Embryonic facial prominence (tissue), 1 donor: Measurements from ENCODE around the gene CACNA1C.
"Not testable (repeated sequence)": the region's sequence is repeated elsewhere in the genome, so short reads cannot be mapped to it uniquely, and the experiment has no call there.

Experiments
- DNase-seq: peaks from one replicate; pipeline ENCODE4 v3.0.0-alpha.2; 2016; ENCODE audit errors: extremely low spot score

Gene CACNA1C

DNA sequence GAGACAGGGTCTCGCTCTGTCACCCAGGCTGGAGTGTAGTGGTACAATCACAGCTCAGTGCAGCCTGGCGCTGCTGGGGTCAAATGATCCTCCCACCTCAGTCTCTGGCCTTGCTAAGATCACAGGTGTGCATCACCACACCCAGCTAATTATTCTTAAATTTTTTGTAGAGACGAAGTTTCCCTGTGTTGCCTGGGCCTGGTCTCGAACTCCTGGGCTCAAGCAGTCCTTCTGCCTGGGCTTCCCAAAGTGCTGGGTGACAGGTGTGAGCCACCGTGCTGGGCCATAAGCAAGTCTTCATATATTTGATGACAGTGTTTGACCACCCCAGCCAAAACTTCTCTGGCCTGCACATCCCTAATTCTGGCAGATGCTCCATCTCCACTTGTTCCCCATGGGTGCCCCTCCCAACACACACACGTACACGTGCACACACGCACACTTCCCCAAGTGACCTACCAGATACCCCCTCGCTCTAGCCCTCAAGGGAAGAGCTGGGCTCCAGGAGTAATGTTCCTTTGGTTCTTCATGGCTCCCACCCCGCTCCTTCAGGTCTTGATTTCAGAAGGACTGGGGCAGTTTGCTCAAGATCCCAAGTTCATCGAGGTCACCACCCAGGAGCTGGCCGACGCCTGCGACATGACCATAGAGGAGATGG is 637.7 kb downstream of the CACNA1C start:
- DNase-seq = no peak

DNA sequence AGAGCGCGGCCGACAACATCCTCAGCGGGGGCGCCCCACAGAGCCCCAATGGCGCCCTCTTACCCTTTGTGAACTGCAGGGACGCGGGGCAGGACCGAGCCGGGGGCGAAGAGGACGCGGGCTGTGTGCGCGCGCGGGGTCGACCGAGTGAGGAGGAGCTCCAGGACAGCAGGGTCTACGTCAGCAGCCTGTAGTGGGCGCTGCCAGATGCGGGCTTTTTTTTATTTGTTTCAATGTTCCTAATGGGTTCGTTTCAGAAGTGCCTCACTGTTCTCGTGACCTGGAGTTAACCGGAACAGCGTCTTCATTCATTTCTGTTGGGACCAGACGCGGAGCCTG is 638.2 kb downstream of the CACNA1C start:
- DNase-seq = no peak

DNA sequence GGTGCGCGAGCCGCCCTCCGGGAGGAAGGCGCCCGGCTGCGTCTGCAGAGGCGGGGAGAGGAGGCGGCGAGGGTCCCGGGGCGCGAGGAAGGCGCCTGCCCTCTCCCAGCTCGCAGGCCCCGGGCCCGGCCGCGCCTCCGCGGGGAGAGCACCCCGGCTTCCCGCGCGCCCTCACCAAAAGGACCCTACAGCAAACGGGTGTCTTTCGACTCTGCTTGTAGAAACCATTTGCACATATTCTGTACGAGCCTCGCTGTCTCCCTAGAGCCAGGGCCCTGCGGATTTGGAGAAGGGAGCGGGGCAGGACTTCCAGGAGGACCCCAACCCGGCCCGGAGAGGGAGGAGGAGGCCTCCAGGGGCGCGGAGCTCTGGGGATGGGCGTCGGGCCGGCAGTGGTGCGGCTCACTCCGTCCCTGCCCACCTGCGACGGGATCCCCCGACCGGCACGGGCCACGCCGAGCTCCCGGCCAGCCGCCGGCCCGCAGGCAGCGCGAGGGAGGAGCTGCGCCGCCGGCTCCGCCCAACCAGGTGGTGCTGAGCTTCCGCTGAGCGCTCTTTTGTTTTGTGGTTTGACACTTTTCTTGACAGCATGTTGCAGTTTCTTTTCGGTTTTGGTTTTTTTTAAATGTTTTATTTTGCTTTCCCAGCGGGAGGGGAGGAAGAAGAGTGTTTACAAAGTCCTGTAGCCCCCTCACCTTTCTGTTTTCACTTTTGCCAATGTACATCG is 638.7 kb downstream of the CACNA1C start:
- DNase-seq = no peak

DNA sequence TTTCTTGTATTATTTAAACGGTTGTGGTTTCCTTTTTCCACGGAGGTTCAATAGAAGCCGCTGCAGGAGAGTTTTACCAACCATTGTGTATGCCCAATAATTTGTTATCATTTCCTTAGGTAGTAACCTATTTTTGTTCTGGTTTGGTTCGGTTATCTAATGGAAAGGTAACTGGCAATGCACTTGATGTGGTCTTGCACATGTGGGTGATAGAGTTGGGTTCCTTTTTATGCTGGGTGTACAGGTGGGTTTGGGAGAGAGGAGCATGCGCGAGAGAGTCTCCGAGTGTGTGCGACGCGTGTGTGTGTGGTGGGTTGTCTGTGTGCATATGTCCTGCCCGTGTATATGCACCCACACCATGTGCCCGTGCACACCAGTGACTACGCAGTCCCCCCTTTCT is 639.3 kb downstream of the CACNA1C start:
- no peak for DNase-seq

DNA sequence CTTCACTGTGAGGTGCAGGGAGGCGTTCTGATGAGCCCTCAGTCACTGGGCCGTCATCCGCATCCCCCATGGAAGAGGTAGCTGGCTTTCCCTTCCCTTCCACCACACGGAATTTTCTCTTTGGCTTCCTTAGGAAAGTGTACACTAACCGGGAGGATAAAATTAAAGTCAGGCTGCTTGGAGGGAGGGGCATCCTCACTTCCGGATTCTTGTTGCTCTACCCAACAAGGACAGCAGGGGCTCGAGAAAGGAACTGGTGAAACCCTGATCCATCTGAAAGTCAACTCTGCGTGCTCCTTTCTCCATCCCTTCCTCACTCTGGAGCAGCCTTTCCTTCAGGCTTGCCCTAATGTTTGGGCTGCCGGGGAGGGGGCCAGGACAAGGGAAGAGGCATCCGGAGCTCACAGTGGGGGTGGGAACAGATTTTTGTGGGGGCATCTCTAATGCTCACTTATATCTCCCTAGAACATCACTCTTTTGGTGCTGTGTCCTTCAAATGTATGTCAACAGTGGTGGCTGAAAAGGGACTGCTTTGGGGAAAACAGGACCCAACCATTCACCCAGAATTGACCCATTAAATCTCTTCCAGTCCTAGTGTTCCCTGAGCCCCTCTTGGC is 640.6 kb downstream of the CACNA1C start:
- DNase-seq = no peak

DNA sequence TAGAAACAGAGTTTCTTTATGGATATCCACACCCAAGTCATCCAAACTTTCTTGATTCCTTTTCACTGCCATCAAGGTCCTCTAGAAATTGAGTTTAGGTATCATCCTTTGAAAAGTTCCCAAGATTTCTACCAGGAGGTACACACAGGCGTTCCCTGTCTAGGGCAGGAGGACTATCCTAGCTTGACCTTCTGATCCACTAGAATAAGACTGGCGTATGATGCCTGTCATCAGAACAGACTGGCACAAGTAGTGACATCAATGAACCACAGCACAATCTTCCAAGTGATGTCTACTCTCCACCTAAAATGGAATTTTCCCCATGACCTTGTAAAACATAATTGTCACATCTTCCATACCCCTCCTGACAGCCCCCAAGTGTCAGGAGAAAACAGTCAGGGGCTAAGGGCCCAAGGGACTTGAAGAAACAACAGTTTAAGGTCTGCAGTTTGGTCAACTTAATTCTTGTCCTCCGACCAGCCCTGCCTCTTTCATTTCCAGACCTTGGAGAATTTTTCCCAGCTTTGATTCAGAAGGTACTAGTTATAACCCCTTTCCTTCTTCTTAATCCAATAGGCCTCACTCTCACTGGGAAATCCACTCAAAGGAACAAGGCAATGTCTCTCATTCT is 641.3 kb downstream of the CACNA1C start:
- no peak for DNase-seq

DNA sequence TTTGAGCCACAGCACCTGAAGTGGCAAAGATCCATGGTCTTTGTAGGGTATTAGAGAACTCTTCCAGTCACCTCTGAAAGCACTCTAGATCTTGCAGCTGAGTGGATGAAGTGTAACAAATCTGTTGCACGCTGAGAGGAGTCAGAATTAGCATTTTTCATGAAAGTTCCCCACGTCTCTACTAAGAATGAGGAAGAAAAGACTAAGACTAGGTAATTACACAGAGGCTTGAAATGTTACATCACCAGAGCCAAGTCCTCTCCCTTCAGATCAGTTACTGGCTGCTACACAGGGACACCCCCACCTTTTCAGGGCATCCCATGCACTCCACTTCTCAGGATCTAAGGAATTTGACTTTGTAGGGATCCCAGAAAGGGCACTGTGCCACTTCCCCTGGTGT is 643.3 kb downstream of the CACNA1C start:
- DNase-seq = no peak

DNA sequence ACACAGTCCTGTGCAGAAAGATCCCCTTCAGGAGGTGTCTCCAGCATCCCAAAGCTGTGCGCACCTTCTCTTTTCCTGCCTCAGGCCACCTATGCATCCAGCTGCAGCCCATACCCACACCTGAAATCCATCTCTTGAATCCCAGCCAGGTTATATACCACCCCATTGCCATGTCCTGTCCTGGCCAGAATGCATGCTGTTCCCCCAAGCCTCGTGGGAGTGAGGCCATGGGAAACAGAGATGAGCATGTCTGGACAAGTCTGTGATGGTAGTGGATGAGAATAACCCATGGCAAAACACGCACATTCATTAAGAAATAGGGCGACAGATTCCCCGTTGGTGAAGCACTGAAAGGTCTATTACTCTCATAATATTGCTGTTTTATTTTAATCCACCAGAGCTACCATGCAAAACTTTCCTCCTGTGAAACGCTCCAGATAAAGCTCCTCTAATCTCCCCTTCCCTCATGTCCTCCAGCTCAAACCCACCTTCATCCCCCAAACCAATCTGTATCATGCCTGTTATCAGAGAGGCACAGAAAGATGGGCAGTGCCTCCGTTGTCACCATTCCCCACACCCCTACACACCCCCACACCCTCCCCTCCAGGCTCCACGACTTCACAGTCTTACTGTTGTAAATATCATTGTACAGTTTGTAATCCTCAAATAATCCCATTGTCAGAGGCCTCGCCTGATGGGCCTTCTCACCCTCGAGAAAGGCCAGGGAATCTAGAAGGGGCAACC is 644.4 kb downstream of the CACNA1C start:
- DNase-seq = no peak

DNA sequence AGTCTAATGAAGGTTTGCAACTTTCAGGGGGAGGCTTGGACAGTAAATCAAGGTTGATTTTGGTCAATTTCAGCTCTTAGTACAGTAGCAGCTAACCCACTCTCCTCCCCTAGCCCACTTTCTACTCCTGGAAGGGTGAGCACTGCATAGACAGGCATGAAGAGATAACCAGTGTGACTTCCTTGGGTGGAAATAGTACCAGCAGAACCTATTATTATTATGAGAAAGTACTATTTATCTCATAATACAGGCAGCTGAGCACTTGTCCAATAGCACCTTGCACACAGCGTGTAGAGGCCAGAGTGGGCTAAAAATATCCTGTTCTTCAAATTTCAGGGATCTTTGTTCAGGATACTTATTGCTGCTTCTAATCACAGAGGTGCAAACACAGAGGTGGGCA is 645.8 kb downstream of the CACNA1C start:
- no peak for DNase-seq

DNA sequence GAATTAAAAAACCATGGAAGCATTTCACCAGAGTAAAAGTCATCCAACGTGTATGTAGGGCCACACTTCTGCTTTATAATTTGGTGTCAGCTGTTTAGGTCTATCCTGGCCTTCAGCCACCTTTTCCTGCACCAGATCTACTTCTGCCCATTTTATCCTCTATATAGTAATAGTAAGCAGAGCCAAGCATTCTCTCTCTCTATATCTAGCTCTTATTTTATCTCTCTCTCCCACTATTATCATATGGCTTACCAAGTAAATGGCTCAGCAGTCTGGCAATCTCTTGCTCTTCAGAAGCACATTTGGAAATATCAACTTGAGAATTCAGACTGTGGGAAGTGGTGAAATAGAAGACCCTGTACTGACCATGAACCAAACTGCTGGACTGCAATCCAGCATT is 657.9 kb downstream of the CACNA1C start:
- no peak for DNase-seq

DNA sequence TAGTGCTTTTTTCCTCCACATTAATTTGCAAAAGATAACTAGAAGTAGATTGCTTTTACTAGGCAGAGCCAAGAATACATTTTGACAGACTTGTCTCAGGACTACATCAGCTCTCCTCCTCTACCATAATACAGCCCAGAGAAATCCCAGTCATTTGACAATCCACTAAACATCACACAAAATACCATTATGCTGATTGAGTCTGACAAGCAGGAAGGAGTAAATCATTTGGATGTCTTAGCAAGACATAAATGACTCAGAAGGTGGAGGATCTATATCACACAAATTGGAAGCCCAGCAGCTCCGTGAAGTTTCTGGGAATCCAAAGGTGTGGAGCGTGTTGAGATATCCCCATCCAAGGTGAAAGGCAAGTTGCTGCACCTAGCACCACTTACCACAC is 666.6 kb downstream of the CACNA1C start:
- no peak for DNase-seq

DNA sequence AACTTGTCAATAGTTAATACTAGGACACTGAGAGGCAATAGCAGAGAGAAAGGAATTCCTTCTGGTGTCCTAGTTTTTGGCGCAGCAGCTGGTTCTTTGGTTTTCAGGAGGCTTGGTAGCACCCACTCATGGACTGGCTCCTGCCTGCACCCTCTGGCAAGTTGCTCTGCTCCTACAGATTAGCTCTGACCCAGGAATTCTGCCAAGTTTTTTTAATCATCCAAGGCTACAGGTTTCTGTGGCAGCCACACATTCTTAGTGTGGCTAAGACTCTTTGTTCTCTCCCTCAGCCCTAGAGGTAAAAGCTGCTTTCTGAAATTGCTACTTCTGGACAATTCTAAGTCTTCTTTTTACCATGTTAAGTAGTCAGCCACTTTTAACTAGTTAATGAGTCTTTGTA is 670.0 kb downstream of the CACNA1C start:
- no peak for DNase-seq

DNA sequence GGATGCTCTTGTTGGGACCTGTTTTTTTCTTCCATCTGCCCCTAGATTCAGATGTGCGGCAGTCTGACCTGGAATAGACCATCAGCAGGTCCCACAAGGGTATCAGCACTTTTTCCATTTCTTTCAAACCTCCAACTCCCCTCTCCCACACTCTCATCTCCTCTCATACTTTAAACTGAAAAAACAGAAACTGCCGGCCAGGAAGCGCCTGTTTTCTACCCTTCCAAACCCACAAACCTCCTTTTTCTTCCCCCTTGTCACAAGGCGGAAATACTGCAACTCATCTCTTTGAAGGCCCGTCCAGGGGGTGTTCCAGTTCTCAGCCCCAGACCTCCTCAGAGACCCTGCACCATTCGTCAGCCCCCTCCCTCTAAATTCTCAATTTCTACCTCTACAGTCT is 679.5 kb downstream of the CACNA1C start:
- DNase-seq = no peak

DNA sequence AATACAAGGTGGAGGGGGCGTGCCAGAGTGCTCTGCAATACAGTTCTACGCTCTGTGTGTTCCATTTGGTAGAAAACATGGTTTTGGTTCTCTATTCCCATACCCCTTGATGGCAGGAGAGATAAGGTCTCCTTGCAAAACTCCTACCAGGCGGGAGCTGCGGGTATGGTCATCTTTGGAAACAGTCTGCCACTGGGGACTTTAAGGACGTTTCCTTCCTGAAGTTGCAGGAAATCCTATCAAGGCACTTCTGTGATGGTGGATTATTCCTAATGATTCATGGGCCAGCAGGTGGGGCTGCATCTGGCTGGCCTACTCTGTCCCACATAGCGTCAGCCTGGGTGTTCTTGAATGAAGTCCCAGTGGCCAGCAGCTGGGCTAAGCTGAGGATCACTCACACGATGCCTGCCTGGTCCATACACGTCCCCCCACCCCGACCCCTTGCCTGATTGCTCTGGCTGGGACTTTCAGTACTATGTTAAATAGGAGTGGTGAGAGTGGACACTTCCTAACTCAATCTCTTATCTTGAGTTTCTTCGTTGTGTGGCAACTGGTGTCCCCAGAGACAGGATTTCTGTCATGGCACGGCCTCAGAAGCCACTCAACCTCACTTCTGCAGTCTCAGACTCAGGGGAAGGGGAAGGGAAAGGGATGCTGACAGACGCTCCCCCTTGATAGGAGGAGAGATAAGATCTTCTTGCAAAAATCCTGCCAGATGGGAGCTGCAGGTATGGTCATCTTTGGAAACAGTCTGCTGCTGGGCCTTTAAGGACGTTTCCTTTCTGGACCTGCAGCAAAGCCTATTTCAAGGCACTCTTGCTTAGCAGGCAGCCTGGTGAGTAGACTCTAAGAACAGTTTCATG is 680.9 kb downstream of the CACNA1C start:
- no peak for DNase-seq

DNA sequence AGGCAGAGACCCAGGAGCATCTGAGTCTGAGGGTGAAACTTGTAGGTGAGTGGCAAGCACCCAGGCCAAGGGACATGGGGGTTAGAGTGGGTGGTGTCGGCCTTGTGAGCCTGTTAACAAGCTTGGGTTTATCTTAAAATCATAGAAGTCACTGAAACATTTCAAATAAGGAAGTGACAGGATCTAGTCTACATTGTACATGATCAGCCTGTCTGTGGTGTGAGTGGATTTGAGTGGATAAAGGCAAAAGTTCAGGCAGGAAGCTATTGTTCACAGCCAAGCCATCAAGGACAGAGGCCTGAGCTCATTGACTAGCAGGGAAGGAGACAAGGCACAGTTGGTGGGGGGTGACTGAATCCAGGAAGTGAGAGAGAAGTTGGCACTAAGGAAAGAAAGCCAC is 682.6 kb downstream of the CACNA1C start:
- no peak for DNase-seq

DNA sequence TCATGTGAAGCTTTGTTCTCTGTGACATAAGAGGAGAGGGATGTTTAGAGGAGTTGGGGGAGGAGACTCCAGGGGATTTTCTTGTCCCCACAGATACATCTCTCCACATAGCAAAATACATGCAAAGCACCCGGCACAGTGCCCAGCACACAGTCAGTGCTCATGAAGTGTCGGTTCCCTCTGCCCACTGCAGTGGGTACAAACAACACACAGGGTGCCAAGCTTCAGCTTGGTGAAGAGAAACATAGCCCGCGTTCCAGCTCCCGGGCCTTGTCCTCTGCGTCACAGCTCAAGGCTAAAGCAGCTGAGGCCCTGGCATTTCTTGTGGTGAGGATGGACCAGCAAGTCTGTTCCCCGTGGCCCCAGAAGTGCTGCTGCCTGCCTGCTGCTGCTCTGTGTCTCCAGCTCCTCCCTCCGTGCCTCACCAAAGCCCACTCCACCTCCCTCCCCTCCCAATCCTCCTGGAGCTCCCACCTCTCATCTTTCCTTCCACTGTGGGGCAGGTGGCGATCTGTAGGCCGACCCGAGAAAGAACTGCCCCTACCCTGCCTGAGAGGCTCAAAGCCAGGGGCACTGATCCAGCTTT is 685.0 kb downstream of the CACNA1C start:
- DNase-seq = no peak

DNA sequence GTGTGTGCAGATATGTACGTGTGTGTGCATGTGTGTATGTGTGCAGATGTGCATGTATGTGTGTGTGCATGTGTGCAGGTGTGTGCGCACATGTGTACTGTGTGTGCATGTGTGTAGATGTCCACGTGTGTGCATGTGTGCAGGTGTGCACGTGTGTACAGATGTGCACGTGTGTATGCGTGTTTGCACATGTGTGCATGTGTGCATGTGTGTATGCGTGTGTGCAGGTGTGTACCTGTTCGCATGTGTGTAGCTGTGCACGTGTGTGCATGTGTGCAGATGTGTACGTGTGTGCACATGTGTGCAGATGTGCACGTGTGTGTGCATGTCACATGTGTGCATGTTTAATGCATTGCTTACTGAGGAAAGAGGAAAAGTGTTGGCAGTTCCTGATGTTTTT is 686.3 kb downstream of the CACNA1C start:
- DNase-seq = no peak

DNA sequence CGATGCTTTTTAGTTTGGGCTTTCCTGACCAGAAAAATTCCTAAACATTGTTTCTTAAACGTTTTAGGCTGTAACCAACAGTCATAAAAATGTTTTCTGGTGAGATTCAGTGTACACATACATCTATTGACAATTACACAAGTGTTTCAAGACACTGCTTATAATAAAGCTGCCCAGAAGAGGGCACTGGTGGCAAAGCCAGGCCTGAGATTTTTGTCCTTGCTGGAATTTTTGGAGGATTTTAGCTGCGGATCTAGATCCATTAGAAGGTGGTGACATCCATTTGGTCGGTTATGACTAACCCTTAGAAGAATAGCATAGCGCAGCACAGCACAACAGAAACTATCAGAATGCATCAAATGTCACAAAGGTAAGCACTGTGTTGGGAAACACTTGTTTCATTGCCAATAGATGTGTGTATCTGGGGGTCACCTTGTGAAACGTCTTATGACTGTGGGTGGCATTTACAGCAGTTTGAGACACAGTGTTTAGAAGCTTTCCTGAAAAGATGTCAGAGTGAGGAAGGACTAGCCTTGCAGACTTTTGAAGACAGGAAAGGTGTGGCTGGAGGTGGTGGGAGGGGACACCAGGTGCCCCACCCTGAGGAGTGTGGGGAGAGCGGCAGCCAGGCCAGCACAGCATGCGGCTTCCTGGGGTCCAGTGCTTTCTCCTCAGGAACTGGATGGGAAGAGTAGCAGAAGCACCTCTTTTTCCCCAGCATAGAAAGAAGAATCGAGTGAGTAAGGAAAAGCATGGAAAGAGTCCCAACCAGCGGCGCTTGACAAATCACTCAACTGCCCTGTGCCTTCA is 687.2 kb downstream of the CACNA1C start:
- DNase-seq = no peak

DNA sequence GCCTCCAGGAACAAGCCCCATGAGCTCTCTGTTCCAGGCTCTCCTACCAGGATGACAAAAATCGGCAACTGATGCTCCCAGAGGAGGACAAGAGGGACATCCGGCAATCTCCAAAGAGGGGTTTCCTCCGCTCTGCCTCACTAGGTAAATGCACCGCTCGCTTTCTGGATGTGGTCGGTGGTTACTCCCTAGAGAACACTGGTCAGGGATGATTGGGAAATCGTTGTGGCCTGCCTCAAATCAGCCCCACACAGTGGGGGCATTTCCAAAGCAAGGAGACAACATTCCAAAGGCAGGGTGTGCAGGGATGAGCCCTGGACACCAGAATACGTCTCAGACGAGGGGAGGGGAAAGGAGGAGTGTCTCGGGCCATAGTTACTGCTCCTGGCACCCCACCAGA is 689.2 kb downstream of the CACNA1C start:
- not testable (repeated sequence) for DNase-seq

DNA sequence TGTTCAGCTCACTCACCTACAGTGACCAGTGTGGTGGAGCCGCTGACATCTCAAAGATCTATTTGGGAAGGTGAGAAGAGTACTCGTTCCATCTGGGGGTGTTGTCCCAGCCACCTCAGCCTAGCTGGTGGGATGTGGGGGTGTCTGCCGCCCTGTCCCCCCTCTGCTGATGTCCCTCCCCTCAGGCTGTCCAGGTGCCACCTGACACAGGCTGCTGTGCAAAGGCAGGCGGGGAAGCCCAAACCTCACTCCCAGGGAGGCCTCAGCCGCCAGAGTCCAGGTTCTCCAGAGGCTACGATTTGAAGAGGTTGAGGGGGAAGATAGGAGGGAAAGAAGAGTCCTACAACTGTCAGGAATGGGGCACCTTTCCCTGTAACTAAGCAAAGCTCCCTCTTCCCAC is 690.7 kb downstream of the CACNA1C start:
- DNase-seq = no peak
